NB4 (cell line): ENCODE data around the gene FBXL13.

Source experiments
- CTCF ChIP-seq: IDR thresholded peaks from one replicate; pipeline ENCODE4 v1.5.1; 2012; ENCODE audit warnings: low read depth, low read length
- MAX ChIP-seq: IDR thresholded peaks from 2 replicates; pipeline ENCODE4 v1.6.1; 2011; ENCODE audit warnings: low read depth, low read length
- MYC ChIP-seq: IDR thresholded peaks from 2 replicates; pipeline ENCODE4 v1.6.1; 2011; ENCODE audit warnings: low read depth, low read length
- POLR2A ChIP-seq: IDR thresholded peaks from 2 replicates; pipeline ENCODE4 v1.6.1; 2011; ENCODE audit warnings: mild to moderate bottlenecking; ENCODE audit not compliant: insufficient read length; ENCODE audit errors: extremely low read depth

- TF ChIP-seq CTCF (no peak), POLR2A (no peak), MAX (no peak), MYC (no peak)
Measured at GRCh38 chr7:102983602-102984001, 91.0 kb downstream of the FBXL13 start.
